Measurements from ENCODE around the gene PEA15. TPM values are rescaled to one million over a fixed set of nuclear protein-coding genes. Genes with fewer than 3 reads are reported as not detected.

Gene PEA15
- total RNA-seq, 1 donor from 2014 or later = 175 TPM

DNA sequence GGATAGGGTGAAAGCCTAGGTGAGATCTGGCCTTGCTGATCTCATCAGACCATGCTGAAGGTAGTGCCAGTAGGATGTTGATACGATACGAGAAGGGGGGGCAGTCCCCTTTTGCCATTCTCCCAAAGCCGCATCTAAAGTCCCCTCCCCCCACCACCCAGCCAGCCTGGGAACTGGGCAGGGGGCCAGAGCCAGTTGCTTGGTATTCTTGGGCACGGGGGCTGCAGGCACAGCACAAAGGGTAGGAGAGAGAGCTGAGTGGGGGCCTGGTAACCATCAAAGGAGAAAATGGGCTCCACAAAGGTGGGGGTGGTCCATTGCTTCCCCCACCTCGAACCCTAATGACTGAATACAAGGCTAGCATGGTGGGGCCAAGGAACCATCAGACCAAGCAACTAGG lies 5.4 kb downstream of the PEA15 start:
- TF ChIP-seq, protein P1, sequence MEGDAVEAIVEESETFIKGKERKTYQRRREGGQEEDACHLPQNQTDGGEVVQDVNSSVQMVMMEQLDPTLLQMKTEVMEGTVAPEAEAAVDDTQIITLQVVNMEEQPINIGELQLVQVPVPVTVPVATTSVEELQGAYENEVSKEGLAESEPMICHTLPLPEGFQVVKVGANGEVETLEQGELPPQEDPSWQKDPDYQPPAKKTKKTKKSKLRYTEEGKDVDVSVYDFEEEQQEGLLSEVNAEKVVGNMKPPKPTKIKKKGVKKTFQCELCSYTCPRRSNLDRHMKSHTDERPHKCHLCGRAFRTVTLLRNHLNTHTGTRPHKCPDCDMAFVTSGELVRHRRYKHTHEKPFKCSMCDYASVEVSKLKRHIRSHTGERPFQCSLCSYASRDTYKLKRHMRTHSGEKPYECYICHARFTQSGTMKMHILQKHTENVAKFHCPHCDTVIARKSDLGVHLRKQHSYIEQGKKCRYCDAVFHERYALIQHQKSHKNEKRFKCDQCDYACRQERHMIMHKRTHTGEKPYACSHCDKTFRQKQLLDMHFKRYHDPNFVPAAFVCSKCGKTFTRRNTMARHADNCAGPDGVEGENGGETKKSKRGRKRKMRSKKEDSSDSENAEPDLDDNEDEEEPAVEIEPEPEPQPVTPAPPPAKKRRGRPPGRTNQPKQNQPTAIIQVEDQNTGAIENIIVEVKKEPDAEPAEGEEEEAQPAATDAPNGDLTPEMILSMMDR (IDR thresholded peaks at IDR 0.05) = no peak
- Histone ChIP-seq H3K4me1 (peaks cover 45% of the 10 kb centered on the region), H3K36me3 (peaks cover 67% of the 10 kb centered on the region), H3K27me3 (no peaks in the 10 kb centered on the region), H3K4me3 (no peak overlapping the region), H3K27ac (no peak overlapping the region), H3K9me3 (no peaks in the 10 kb centered on the region)
- no peak for DNase-seq
- intact Hi-C loops (cut with DNase I) = no loop called here
- ATAC-seq = no peak

DNA sequence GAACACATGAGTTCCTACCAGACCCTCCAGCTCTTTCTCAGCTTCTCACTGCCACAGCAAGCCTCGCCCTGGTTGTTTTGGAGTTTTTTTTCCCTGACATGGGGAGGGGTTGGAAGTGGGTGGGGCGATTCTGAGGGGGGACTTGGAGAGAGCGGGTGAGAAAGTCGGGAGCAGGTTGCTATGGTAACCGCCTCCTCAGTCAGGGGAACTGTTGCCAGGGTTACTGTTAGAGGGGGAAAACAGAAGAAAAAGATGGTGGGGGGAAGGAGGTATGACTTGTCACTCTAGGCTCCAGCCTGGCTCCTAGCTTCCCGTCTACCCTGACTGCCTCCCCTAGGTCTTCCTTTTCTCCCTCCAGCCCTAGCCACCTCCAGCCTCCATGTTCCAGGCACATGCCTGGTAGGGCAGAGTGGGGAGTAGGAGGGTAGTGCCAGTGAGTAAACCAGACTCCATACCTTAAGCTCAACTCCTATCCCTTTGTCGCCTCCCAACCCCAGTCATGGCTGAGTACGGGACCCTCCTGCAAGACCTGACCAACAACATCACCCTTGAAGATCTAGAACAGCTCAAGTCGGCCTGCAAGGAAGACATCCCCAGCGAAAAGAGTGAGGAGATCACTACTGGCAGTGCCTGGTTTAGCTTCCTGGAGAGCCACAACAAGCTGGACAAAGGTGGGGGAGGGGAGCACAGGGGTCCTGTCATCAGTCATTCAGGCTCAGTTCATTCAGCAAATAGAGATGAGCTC lies 6.0 kb downstream of the PEA15 start:
- Histone ChIP-seq H3K9me3 (no peaks in the 10 kb centered on the region), H3K4me3 (no peak overlapping the region), H3K36me3 (peaks cover 73% of the 10 kb centered on the region), H3K4me1 (peaks cover 45% of the 10 kb centered on the region), H3K27ac (no peak overlapping the region), H3K27me3 (no peaks in the 10 kb centered on the region)
- DNase-seq (no peak), ATAC-seq (no peak)
- intact Hi-C loops (cut with DNase I) = no loop called here
- TF ChIP-seq, protein P1 (IDR thresholded peaks at IDR 0.05) = no peak

DNA sequence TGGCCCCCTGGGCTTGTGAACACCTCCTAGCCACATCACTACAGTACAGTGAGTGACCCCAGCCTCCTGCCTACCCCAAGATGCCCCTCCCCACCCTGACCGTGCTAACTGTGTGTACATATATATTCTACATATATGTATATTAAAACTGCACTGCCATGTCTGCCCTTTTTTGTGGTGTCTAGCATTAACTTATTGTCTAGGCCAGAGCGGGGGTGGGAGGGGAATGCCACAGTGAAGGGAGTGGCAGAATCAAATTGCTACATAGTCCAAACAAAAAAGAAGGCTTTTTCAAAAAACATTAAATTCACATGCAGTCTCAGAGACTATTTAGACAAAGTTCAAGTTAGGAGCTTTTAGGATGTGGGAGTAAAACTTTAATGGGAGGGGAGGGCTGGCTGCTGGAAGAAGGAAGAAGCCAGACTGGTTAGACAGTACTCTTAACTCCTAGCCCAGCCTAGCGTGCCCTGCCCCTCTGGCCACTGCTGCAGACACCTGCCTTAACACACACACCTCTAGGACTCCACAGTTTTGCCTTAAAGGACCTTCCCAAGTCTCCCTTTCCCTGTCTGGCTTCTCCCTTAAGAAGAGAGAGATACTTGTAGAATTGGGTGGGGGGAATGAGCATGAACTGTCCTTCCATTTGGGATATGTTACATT lies 9.4 kb downstream of the PEA15 start:
- peaks cover 98% of the 10 kb centered on the region for H3K36me3 ChIP-seq
- H3K27ac ChIP-seq = no peak overlapping the region

DNA sequence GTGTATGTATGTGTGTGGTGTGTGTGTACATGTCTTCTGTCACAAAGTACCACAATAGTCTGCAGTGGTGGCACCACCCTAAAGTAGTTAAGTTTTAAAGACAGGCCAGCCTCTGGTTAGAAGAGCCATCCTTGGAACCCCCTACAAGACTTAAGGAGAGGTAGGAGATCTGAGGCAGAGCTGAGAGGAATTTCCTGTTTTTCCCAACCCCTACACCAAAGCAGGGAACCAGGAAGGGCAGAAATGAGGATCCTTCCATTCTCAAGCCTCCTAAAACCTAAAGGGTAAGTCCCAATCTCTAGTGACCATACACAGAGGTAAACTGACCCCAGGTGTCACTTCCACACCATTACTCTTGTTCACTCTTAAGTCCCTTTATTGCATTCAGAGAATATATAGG lies 11.1 kb downstream of the PEA15 start:
- Histone ChIP-seq H3K27ac (no peak overlapping the region), H3K27me3 (no peaks in the 10 kb centered on the region), H3K4me1 (peaks cover 26% of the 10 kb centered on the region), H3K9me3 (no peaks in the 10 kb centered on the region), H3K4me3 (no peak overlapping the region), H3K36me3 (peaks cover 100% of the 10 kb centered on the region)
- intact Hi-C loops (cut with DNase I) = no loop called here
- no peak for ATAC-seq
- no peak for DNase-seq
- TF ChIP-seq, protein P1 (IDR thresholded peaks at IDR 0.05) = no peak

More for the DNA sequence above, 9.4 kb downstream of the PEA15 start:
- TF ChIP-seq, protein P1 (IDR thresholded peaks at IDR 0.05) = no peak
- no peak for DNase-seq
- intact Hi-C loops (cut with DNase I) = no loop called here
- H3K4me1 ChIP-seq = peaks cover 30% of the 10 kb centered on the region
- no peaks in the 10 kb centered on the region for H3K27me3 ChIP-seq
- H3K9me3 ChIP-seq = no peaks in the 10 kb centered on the region
- no peak for ATAC-seq
- no peak overlapping the region for H3K4me3 ChIP-seq

DNA sequence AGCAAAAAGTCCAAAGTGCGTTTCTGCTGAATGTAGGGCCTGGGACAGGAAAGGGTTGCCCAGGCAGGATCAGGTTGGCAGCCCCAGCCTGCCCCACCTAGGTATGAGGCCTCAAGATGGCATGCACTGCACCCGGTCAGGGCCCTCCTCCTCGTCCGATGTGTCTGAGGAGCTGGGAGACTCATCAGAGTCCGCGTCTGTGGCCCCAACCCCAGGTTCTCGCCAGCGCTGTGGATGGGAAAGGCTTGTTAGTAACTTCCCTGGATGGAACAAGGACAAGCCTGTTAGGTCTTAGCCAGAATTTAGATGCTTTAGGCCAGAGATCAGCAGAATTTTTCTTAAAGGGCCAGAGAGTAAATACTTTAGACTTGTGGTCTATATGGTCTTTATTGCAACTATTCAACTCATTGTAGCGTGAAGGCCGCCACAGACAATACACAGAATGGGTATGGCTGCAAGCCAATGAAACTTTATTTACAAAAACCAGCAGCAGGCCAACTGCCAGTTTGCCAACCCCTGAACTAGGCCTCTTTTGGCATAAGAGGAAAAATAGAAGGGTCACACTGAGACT lies 12.4 kb downstream of the PEA15 start:
- TF ChIP-seq, protein P1 (IDR thresholded peaks at IDR 0.05) = no peak
- ATAC-seq (peak; percentile 11), DNase-seq (no peak)

More for the DNA sequence above, 12.4 kb downstream of the PEA15 start:
- no peak overlapping the region for H3K27ac ChIP-seq
- H3K9me3 ChIP-seq = no peaks in the 10 kb centered on the region
- no peak overlapping the region for H3K4me3 ChIP-seq
- H3K36me3 ChIP-seq = peaks cover 100% of the 10 kb centered on the region
- H3K27me3 ChIP-seq = no peaks in the 10 kb centered on the region
- intact Hi-C loops (cut with DNase I) = no loop called here
- H3K4me1 ChIP-seq = peaks cover 27% of the 10 kb centered on the region
